A549 (cell line): Measurements from ENCODE around the gene CTNND1. TPM values are rescaled to one million over a fixed set of nuclear protein-coding genes. Genes with fewer than 3 reads are reported as not detected.

Experiments
- ATAC-seq, 2 experiments: fragments of 200-7000 bp in 1 of 2; fragments of >200 bp in 1 of 2; cut with Nextera tagmentation in 1 of 2; cut with Tn5 transposase in 1 of 2; 3 replicates each; pipeline versions ENCODE4 v1.8.0 to v1.9.1; 2018 to 2020; ENCODE audit warnings: mild to moderate bottlenecking in 1 of 2, moderate library complexity in 1 of 2
- CTCF ChIA-PET: fragments of 300-600 bp; sonication (Branson Sonifier 250); formaldehyde crosslinking; extraction: SDS; loops from one replicate; lab custom pipeline; 2021; ENCODE audit warnings: antibody characterized with exemption, inconsistent platforms; lab: Yijun Ruan, JAX
- POLR2A ChIA-PET: fragments of 350-600 bp; formaldehyde crosslinking; extraction: SDS; loops from one replicate; lab custom pipeline; 2021; ENCODE audit warnings: antibody characterized with exemption, inconsistent platforms; lab: Yijun Ruan, JAX
- DNase-seq, 2 experiments: peaks; one replicate each; pipeline versions ENCODE4 v3.0.0 to v3.0.0-alpha.2; 2011 to 2016; ENCODE audit warnings: low read depth in 1 of 2, low spot score in 1 of 2
- FAIRE-seq: peaks from 2 replicates; lab custom pipeline; 2011; peaks lifted over from hg19 to GRCh38; lab: Jason Lieb, UNC
- H3K27ac ChIP-seq, 2 experiments: fragments of >200 bp; sonication (Bioruptor Twin); formaldehyde crosslinking; 3 replicates each; pipeline ENCODE4 v1.5.1; 2016 to 2017
- H3K4me1 ChIP-seq: fragments of >200 bp; sonication (Bioruptor Twin); formaldehyde crosslinking; 3 replicates; pipeline ENCODE4 v1.6.1; 2016
- H3K4me2 ChIP-seq: fragments of >200 bp; sonication (Bioruptor Twin); formaldehyde crosslinking; 3 replicates; pipeline ENCODE4 v1.6.1; 2016
- H3K4me3 ChIP-seq: fragments of >200 bp; sonication (Bioruptor Twin); formaldehyde crosslinking; 3 replicates; pipeline ENCODE4 v1.5.1; 2016
- H3K9me3 ChIP-seq: fragments of >200 bp; sonication (Bioruptor Twin); formaldehyde crosslinking; 3 replicates; pipeline ENCODE4 v1.6.1; 2016
- CBX8 ChIP-seq: fragments of 200-600 bp; sonication (generic); IDR thresholded peaks from 2 replicates; pipeline ENCODE4 v1.6.1; 2016
- CEBPB ChIP-seq, 2 experiments: fragments of >200 bp in 1 of 2; sonication (Bioruptor Twin) in 1 of 2; formaldehyde crosslinking in 1 of 2; IDR thresholded peaks; 2 replicates each; pipeline ENCODE4 v1.6.1; 2012 to 2016
- CHD4 ChIP-seq: fragments of 200-600 bp; sonication (generic); IDR thresholded peaks from 2 replicates; pipeline ENCODE4 v1.6.1; 2016; ENCODE audit warnings: antibody characterized with exemption, mild to moderate bottlenecking, borderline replicate concordance
- EHMT2 ChIP-seq: fragments of 200-600 bp; sonication (generic); IDR thresholded peaks from 2 replicates; pipeline ENCODE4 v1.6.1; 2016; ENCODE audit warnings: antibody characterized with exemption, low read depth, mild to moderate bottlenecking, moderate library complexity
- FOXS1 ChIP-seq: fragments of 250-450 bp; sonication (Bioruptor Pico); IDR thresholded peaks from 2 replicates; pipeline ENCODE4 v1.5.0; 2020; ENCODE audit warnings: mild to moderate bottlenecking, moderate library complexity
- HMGXB4 ChIP-seq: fragments of 250-450 bp; sonication (Bioruptor Pico); IDR thresholded peaks from 2 replicates; pipeline ENCODE4 v1.5.0; 2021; ENCODE audit warnings: mild to moderate bottlenecking, moderate library complexity, borderline replicate concordance
- HOXA7 ChIP-seq: fragments of 250-450 bp; sonication (Bioruptor Pico); IDR thresholded peaks from 2 replicates; pipeline ENCODE4 v1.5.0; 2020; ENCODE audit warnings: mild to moderate bottlenecking, moderate library complexity
- HOXB13 ChIP-seq: fragments of 250-450 bp; sonication (Bioruptor Pico); IDR thresholded peaks from 2 replicates; pipeline ENCODE4 v1.5.0; 2020; ENCODE audit warnings: low read depth, mild to moderate bottlenecking, moderate library complexity
- JUN ChIP-seq, 2 experiments: fragments of >200 bp; sonication (Bioruptor Twin); formaldehyde crosslinking; IDR thresholded peaks; 2 replicates in 1 of 2; 3 replicates in 1 of 2; pipeline ENCODE4 v1.6.1; 2016 to 2017
- MAZ ChIP-seq: fragments of 150-350 bp; IDR thresholded peaks from 2 replicates; pipeline ENCODE4 v1.6.1; 2014; ENCODE audit warnings: antibody characterized with exemption, low read depth, low read length, borderline replicate concordance
- MYC ChIP-seq: IDR thresholded peaks from 2 replicates; pipeline ENCODE4 v1.6.1; 2012; ENCODE audit warnings: mild to moderate bottlenecking, inconsistent platforms, low read length, improper control_type of control experiment, borderline replicate concordance
- PHF8 ChIP-seq: fragments of 200-600 bp; sonication (generic); IDR thresholded peaks from 2 replicates; pipeline ENCODE4 v1.6.1; 2016; ENCODE audit warnings: low read depth, mild to moderate bottlenecking, antibody characterized with exemption, moderate library complexity, borderline replicate concordance
- POLR2AphosphoS2 ChIP-seq: conservative IDR thresholded peaks from 2 replicates; pipeline ENCODE4 v1.6.1; 2012; ENCODE audit warnings: low read length, improper control_type of control experiment, inconsistent platforms
- RAD21 ChIP-seq, 2 experiments: fragments of >200 bp in 1 of 2; sonication (Bioruptor Twin) in 1 of 2; formaldehyde crosslinking in 1 of 2; IDR thresholded peaks in 1 of 2; conservative IDR thresholded peaks in 1 of 2; 2 replicates in 1 of 2; 3 replicates in 1 of 2; pipeline ENCODE4 v1.6.1; 2012 to 2018; ENCODE audit warnings: inconsistent platforms in 1 of 2
- RARB ChIP-seq: fragments of 250-450 bp; sonication (Bioruptor Pico); IDR thresholded peaks from 2 replicates; pipeline ENCODE4 v1.8.0; 2021; ENCODE audit warnings: mild to moderate bottlenecking, moderate library complexity
- RCOR1 ChIP-seq: fragments of 150-350 bp; IDR thresholded peaks from 2 replicates; pipeline ENCODE4 v1.6.1; 2014; ENCODE audit warnings: antibody characterized with exemption, low read length, low read depth
- RFX5 ChIP-seq: fragments of 450-650 bp; IDR thresholded peaks from 2 replicates; pipeline ENCODE4 v1.7.1; 2014; ENCODE audit warnings: antibody characterized with exemption, mild to moderate bottlenecking, moderate library complexity
- SMC3 ChIP-seq: fragments of >200 bp; sonication (Bioruptor Twin); formaldehyde crosslinking; IDR thresholded peaks from 3 replicates; pipeline ENCODE4 v1.6.1; 2018; ENCODE audit warnings: inconsistent platforms
- SREBF2 ChIP-seq: fragments of 450-650 bp; IDR thresholded peaks from 2 replicates; pipeline ENCODE4 v1.6.1; 2014; ENCODE audit warnings: mild to moderate bottlenecking, moderate library complexity
- TFCP2L1 ChIP-seq: fragments of 250-450 bp; sonication (Bioruptor Pico); IDR thresholded peaks from 2 replicates; pipeline ENCODE4 v1.5.0; 2021; ENCODE audit warnings: mild to moderate bottlenecking
- TP53 ChIP-seq: fragments of 250-450 bp; sonication (Bioruptor Pico); IDR thresholded peaks from 2 replicates; pipeline ENCODE4 v1.5.0; 2021; ENCODE audit warnings: mild to moderate bottlenecking, moderate library complexity
- ZFP36 ChIP-seq: fragments of 450-650 bp; IDR thresholded peaks from 2 replicates; pipeline ENCODE4 v1.6.1; 2014; ENCODE audit warnings: borderline replicate concordance; ENCODE audit not compliant: partially characterized antibody
- WGBS: methylation state at CpG from one replicate; pipeline ENCODE4 v1.1.6; 2017; ENCODE audit errors: missing lambda C conversion rate; 5-methylcytosine and 5-hydroxymethylcytosine counted together
- polyA plus RNA-seq, 4 experiments: library from polyadenylated mRNA; depleted of rRNA in 3 of 4; stranded (reverse); fragments of >200 nt; fragmentation: RNase III in 1 of 4; extraction: RNeasy Plus Mini Kit Qiagen cat#74134 plus additional on column Dnase treatment in 1 of 4; gene quantifications; 2 replicates in 3 of 4; 3 replicates in 1 of 4; pipeline ENCODE4 v1.2.3, GENCODE V29; 2011 to 2017
- TF ChIP-seq, protein P1 (sequence below): fragments of 250-450 bp; sonication (Bioruptor Pico); IDR thresholded peaks from 2 replicates; pipeline ENCODE4 v1.5.0; 2020; ENCODE audit warnings: low read depth, mild to moderate bottlenecking, moderate library complexity
- TF ChIP-seq, protein P2 (sequence below): fragments of >200 bp; sonication (Bioruptor Twin); formaldehyde crosslinking; IDR thresholded peaks from 3 replicates; pipeline ENCODE4 v1.6.1; 2016

The CTNND1 gene
- polyA plus RNA-seq, 2 of the 4 experiments (the other 2 are of a cell fraction), result 72.8 to 146 TPM

- no peaks in the 10 kb centered on the region for H3K9me3 ChIP-seq
- ChIA-PET POLR2A (no interaction called here), CTCF (interaction anchor here (0.9 to 2.8 kb wide), 4 partner anchors 16 to 34 kb away, joined by 3 to 15 read pairs (median 4); partner anchors contain the start of gene BTBD18)
- no peak overlapping the region for H3K4me3 ChIP-seq
- 96% methylated on average over 2 of the region's 2 CpGs for WGBS
- TF ChIP-seq EHMT2 (no peak), RFX5 (no peak), ZFP36 (no peak), SMC3 (no peak), JUN (IDR thresholded peaks at IDR 0.05) (no peak), MAZ (no peak), CBX8 (no peak), RAD21 (conservative IDR thresholded peaks at IDR 0.05 in 1 of 2, IDR thresholded peaks at IDR 0.05 in 1 of 2) (no peak), MYC (no peak), SREBF2 (no peak), FOXS1 (no peak), POLR2AphosphoS2 (no peak), CHD4 (no peak), HOXB13 (CRISPR knock-in tag) (no peak), TP53 (CRISPR knock-in tag) (no peak), PHF8 (no peak)
- TF ChIP-seq, protein P1, sequence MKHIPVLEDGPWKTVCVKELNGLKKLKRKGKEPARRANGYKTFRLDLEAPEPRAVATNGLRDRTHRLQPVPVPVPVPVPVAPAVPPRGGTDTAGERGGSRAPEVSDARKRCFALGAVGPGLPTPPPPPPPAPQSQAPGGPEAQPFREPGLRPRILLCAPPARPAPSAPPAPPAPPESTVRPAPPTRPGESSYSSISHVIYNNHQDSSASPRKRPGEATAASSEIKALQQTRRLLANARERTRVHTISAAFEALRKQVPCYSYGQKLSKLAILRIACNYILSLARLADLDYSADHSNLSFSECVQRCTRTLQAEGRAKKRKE (CRISPR knock-in tag), result no peak
- H3K4me2 ChIP-seq, result no peak overlapping the region
- DNase-seq (no peak), FAIRE-seq (no peak), ATAC-seq (no peak)
- H3K27ac ChIP-seq, result no peak overlapping the region
- peaks cover 75% of the 10 kb centered on the region for H3K4me1 ChIP-seq
Observed at GRCh38 chr11:57785072-57785471, 23.5 kb downstream of the CTNND1 start.

- H3K9me3 ChIP-seq, result no peaks in the 10 kb centered on the region
- ATAC-seq, result no peak
- H3K4me2 ChIP-seq, result no peak overlapping the region
- DNase-seq, result no peak
- no peak overlapping the region for H3K4me3 ChIP-seq
- ChIA-PET CTCF (interaction anchor here (1.3 kb wide), 1 partner anchor 14 kb away, joined by 6 read pairs; no protein-coding TSS in a partner anchor), POLR2A (no interaction called here)
- no peak for FAIRE-seq
- 96% methylated on average over 4 of the region's 4 CpGs for WGBS
- no peak overlapping the region for H3K27ac ChIP-seq
- H3K4me1 ChIP-seq, result peaks cover 72% of the 10 kb centered on the region
- TF ChIP-seq HOXA7 (CRISPR knock-in tag) (no peak), RAD21 (conservative IDR thresholded peaks at IDR 0.05 in 1 of 2, IDR thresholded peaks at IDR 0.05 in 1 of 2) (no peak), CEBPB (IDR thresholded peaks at IDR 0.05) (no peak), HMGXB4 (CRISPR knock-in tag) (no peak), RARB (no peak), TFCP2L1 (no peak), EHMT2 (no peak), RCOR1 (no peak)
- TF ChIP-seq, protein P2, sequence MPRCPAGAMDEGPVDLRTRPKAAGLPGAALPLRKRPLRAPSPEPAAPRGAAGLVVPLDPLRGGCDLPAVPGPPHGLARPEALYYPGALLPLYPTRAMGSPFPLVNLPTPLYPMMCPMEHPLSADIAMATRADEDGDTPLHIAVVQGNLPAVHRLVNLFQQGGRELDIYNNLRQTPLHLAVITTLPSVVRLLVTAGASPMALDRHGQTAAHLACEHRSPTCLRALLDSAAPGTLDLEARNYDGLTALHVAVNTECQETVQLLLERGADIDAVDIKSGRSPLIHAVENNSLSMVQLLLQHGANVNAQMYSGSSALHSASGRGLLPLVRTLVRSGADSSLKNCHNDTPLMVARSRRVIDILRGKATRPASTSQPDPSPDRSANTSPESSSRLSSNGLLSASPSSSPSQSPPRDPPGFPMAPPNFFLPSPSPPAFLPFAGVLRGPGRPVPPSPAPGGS, result no peak
Observed at GRCh38 chr11:57786436-57786835, 24.8 kb downstream of the CTNND1 start.
